Measurements from ENCODE around the gene DSE. TPM values are rescaled to one million over a fixed set of nuclear protein-coding genes. Genes with fewer than 3 reads are reported as not detected.

DSE gene
- total RNA-seq, 1 experiment from 2014 or later: 9.8 TPM

GRCh38 chr6:116365743-116366142, 5.0 kb upstream of the DSE start:
- intact Hi-C loops (cut with micrococcal nuclease): no loop called here
- no peak for DNase-seq
- Histone ChIP-seq H3K4me3 (ENCODE audit: low read length) (no peak overlapping the region), H3K27ac (ENCODE audit: low read length) (no peak overlapping the region), H3K9me2 (replicated peaks; ENCODE audit: low read length) (no peaks in the 10 kb centered on the region), H3K79me2 (ENCODE audit: low read length) (no peaks in the 10 kb centered on the region), H2AFZ (ENCODE audit: low read length) (no peak overlapping the region), H3F3A (ENCODE audit: low read length, unreplicated experiment) (no peaks in the 10 kb centered on the region), H3K9ac (ENCODE audit: low read length) (no peak overlapping the region), H3K27me3 (ENCODE audit: low read length) (no peaks in the 10 kb centered on the region), H3K4me2 (ENCODE audit: low read length) (no peak overlapping the region), H4K20me1 (ENCODE audit: low read length) (no peaks in the 10 kb centered on the region), H3K9me3 (ENCODE audit: low read length) (no peaks in the 10 kb centered on the region), H3K36me3 (ENCODE audit: low read depth, low read length) (no peaks in the 10 kb centered on the region), H3K4me1 (ENCODE audit: insufficient read depth, low read length) (no peaks in the 10 kb centered on the region)
- ChIA-PET CTCF (no interaction called here), POLR2A (ENCODE audit: unreplicated experiment) (no interaction called here)
- no TSS peak for BruUV-seq (replicated peaks)
- ATAC-seq: no peak
- no peak for TF ChIP-seq CTCF (conservative IDR thresholded peaks at IDR 0.05; ENCODE audit: low read depth, low read length)
- no peak for TF ChIP-seq EZH2phosphoT487 (IDR thresholded peaks at IDR 0.05; ENCODE audit: borderline replicate concordance, low read length)
- TF ChIP-seq EZH2 (IDR thresholded peaks at IDR 0.05; ENCODE audit: low read length, unreplicated experiment): no peak

GRCh38 chr6:116366740-116367275, 3.9 kb upstream of the DSE start:
- Histone ChIP-seq H3K27ac (ENCODE audit: low read length) (no peak overlapping the region), H3F3A (ENCODE audit: low read length, unreplicated experiment) (no peaks in the 10 kb centered on the region), H3K4me1 (ENCODE audit: insufficient read depth, low read length) (no peaks in the 10 kb centered on the region), H3K36me3 (ENCODE audit: low read depth, low read length) (no peaks in the 10 kb centered on the region), H3K9ac (ENCODE audit: low read length) (no peak overlapping the region), H4K20me1 (ENCODE audit: low read length) (no peaks in the 10 kb centered on the region), H3K79me2 (ENCODE audit: low read length) (0 out of 2 replicates have a peak, but pooled peaks cover 2% of the 10 kb centered on the region), H3K27me3 (ENCODE audit: low read length) (no peaks in the 10 kb centered on the region), H3K4me3 (ENCODE audit: low read length) (no peak overlapping the region), H3K9me2 (replicated peaks; ENCODE audit: low read length) (no peaks in the 10 kb centered on the region), H3K9me3 (ENCODE audit: low read length) (no peaks in the 10 kb centered on the region), H3K4me2 (ENCODE audit: low read length) (no peak overlapping the region), H2AFZ (ENCODE audit: low read length) (no peak overlapping the region)
- no peak for TF ChIP-seq EZH2 (IDR thresholded peaks at IDR 0.05; ENCODE audit: low read length, unreplicated experiment)
- TF ChIP-seq CTCF (conservative IDR thresholded peaks at IDR 0.05; ENCODE audit: low read depth, low read length): no peak
- no peak for TF ChIP-seq EZH2phosphoT487 (IDR thresholded peaks at IDR 0.05; ENCODE audit: borderline replicate concordance, low read length)
- CTCF ChIA-PET: no interaction called here
- BruUV-seq (replicated peaks): no TSS peak
- intact Hi-C loops (cut with micrococcal nuclease): no loop called here
- POLR2A ChIA-PET (ENCODE audit: unreplicated experiment): no interaction called here
- ATAC-seq (no peak), DNase-seq (no peak)

GRCh38 chr6:116369540-116369939, 1.2 kb upstream of the DSE start:
- no peaks in the 10 kb centered on the region for H3K36me3 ChIP-seq (ENCODE audit: low read depth, low read length)
- H4K20me1 ChIP-seq (ENCODE audit: low read length): no peaks in the 10 kb centered on the region
- H3K4me2 ChIP-seq (ENCODE audit: low read length): no peak overlapping the region
- BruUV-seq (replicated peaks): no TSS peak
- DNase-seq (no peak), ATAC-seq (no peak)
- H2AFZ ChIP-seq (ENCODE audit: low read length): no peak overlapping the region
- ChIA-PET CTCF (no interaction called here), POLR2A (ENCODE audit: unreplicated experiment) (no interaction called here)
- no peaks in the 10 kb centered on the region for H3K27me3 ChIP-seq (ENCODE audit: low read length)
- H3K27ac ChIP-seq (ENCODE audit: low read length): no peak overlapping the region
- peaks cover 17% of the 10 kb centered on the region for H3K79me2 ChIP-seq (ENCODE audit: low read length)
- no peaks in the 10 kb centered on the region for H3F3A ChIP-seq (ENCODE audit: low read length, unreplicated experiment)
- H3K9me3 ChIP-seq (ENCODE audit: low read length): no peaks in the 10 kb centered on the region
- TF ChIP-seq CTCF (conservative IDR thresholded peaks at IDR 0.05; ENCODE audit: low read depth, low read length) (no peak), EZH2 (IDR thresholded peaks at IDR 0.05; ENCODE audit: low read length, unreplicated experiment) (no peak), EZH2phosphoT487 (IDR thresholded peaks at IDR 0.05; ENCODE audit: borderline replicate concordance, low read length) (no peak)
- no peak overlapping the region for H3K9ac ChIP-seq (ENCODE audit: low read length)
- no peak overlapping the region for H3K4me3 ChIP-seq (ENCODE audit: low read length)
- intact Hi-C loops (cut with micrococcal nuclease): no loop called here
- H3K9me2 ChIP-seq (replicated peaks; ENCODE audit: low read length): no peaks in the 10 kb centered on the region
- H3K4me1 ChIP-seq (ENCODE audit: insufficient read depth, low read length): no peaks in the 10 kb centered on the region

Data from PC-3 (cell line).